Ishikawa (cell line): ENCODE measurements around the gene UHMK1.

Experiments
- CREB1 ChIP-seq: IDR thresholded peaks from 2 replicates; pipeline ENCODE4 v1.6.1; 2012; ENCODE audit warnings: low read depth
- EGR1 ChIP-seq: IDR thresholded peaks from 2 replicates; pipeline ENCODE4 v1.6.1; 2012
- EP300 ChIP-seq: IDR thresholded peaks from 2 replicates; pipeline ENCODE4 v1.6.1; 2012; ENCODE audit warnings: borderline replicate concordance
- RAD21 ChIP-seq: IDR thresholded peaks from 2 replicates; pipeline ENCODE4 v1.6.1; 2012; ENCODE audit warnings: low read depth
- TAF1 ChIP-seq: IDR thresholded peaks from 2 replicates; pipeline ENCODE4 v1.6.1; 2012; ENCODE audit warnings: low read depth, mild to moderate bottlenecking
- TEAD4 ChIP-seq: IDR thresholded peaks from 2 replicates; pipeline ENCODE4 v1.6.1; 2012
- YY1 ChIP-seq: IDR thresholded peaks from 2 replicates; pipeline ENCODE4 v1.6.1; 2012; ENCODE audit warnings: low read depth
- TF ChIP-seq, protein P1 (sequence below): IDR thresholded peaks from 2 replicates; pipeline ENCODE4 v1.6.1; 2012
- TF ChIP-seq, protein P2 (sequence below): IDR thresholded peaks from 2 replicates; pipeline ENCODE4 v1.6.1; 2012
- TF ChIP-seq, protein P3 (sequence below): IDR thresholded peaks from 2 replicates; pipeline ENCODE4 v1.6.1; 2012; ENCODE audit warnings: low read depth, mild to moderate bottlenecking

DNA sequence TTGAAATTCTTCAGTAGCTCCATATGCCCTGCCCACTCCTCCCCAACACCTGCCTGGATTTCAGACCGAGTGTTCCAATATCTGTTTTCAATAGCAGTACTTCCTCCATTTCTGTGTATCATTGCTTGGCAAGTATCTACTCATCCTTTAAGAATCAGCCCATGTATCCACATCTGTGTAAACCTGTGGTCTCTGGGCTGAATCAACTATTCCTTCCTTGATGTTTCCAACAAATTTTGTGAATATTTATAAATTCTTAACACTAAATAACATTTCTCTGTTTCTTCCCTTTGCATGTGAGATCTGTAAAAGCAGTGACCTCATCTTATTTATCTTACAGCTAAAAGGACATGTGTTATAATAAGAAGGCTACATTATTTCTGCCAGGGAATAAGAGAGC is 37.9 kb downstream of the UHMK1 start:
- TF ChIP-seq EP300 (no peak), CREB1 (no peak), YY1 (no peak), TEAD4 (no peak), EGR1 (no peak), TAF1 (no peak), RAD21 (no peak)
- TF ChIP-seq, protein P1, sequence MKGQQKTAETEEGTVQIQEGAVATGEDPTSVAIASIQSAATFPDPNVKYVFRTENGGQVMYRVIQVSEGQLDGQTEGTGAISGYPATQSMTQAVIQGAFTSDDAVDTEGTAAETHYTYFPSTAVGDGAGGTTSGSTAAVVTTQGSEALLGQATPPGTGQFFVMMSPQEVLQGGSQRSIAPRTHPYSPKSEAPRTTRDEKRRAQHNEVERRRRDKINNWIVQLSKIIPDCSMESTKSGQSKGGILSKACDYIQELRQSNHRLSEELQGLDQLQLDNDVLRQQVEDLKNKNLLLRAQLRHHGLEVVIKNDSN = no peak
- TF ChIP-seq, protein P2, sequence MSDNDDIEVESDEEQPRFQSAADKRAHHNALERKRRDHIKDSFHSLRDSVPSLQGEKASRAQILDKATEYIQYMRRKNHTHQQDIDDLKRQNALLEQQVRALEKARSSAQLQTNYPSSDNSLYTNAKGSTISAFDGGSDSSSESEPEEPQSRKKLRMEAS = no peak
- TF ChIP-seq, protein P3, sequence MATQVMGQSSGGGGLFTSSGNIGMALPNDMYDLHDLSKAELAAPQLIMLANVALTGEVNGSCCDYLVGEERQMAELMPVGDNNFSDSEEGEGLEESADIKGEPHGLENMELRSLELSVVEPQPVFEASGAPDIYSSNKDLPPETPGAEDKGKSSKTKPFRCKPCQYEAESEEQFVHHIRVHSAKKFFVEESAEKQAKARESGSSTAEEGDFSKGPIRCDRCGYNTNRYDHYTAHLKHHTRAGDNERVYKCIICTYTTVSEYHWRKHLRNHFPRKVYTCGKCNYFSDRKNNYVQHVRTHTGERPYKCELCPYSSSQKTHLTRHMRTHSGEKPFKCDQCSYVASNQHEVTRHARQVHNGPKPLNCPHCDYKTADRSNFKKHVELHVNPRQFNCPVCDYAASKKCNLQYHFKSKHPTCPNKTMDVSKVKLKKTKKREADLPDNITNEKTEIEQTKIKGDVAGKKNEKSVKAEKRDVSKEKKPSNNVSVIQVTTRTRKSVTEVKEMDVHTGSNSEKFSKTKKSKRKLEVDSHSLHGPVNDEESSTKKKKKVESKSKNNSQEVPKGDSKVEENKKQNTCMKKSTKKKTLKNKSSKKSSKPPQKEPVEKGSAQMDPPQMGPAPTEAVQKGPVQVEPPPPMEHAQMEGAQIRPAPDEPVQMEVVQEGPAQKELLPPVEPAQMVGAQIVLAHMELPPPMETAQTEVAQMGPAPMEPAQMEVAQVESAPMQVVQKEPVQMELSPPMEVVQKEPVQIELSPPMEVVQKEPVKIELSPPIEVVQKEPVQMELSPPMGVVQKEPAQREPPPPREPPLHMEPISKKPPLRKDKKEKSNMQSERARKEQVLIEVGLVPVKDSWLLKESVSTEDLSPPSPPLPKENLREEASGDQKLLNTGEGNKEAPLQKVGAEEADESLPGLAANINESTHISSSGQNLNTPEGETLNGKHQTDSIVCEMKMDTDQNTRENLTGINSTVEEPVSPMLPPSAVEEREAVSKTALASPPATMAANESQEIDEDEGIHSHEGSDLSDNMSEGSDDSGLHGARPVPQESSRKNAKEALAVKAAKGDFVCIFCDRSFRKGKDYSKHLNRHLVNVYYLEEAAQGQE = no peak
